Activated T-helper 9 cell treated with anti-CD3 and anti-CD28 coated beads, Interleukin-2, amount 50 U/mL, for 16 hours (primary cell): ENCODE results near the gene FANCE.

Experiments used
- DNase-seq: peaks from one replicate; pipeline ENCODE4 v3.0.0-alpha.2; 2020; ENCODE audit warnings: low read depth

The FANCE gene

DNA sequence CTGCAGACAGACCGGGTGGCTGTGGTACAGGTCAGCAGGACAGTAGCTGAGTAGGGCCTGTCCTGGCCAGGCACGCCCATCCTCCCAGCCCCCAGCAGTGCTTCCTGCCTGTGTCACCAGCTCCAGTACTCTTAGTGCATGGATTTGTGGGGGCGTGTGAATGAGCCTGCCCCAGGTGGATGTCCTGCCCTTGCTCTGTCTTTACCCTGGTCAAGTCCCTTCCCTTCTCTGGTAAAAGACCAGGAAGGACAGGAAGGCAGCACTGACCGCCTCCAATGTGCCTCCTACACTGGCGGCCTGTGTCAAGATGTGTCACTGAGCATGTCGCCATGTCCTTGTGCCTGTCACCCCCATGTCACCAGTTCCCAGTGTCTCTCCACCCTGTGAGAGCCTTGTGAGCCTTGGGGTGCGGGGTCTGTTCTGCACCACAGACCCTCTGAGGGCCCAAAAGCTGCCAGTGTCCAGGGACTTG lies 32.8 kb downstream of the FANCE start:
- no peak for DNase-seq

DNA sequence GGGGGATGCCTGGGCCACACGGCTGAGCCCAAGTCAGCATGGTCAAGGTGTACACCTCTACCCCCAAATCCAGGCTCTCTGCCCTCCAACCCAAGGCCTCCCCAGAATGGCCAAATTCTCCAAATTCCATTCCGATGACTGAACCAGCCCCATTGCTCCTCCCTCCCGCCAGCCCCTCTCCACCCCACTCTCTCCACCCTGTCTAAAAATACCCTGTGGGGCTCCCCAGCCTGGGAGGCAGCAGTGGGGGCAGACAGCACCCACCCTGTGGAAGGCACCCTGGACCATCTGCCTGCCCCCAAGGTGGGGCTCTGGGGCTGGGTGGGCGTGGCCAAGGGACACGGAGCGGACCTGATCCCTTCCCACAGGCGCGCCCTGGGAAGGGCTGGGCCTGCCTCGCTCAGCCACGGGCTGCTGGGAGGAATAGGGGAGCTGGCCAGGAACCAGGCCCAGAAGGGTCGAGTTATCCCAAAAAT lies 33.3 kb downstream of the FANCE start:
- DNase-seq: no peak

DNA sequence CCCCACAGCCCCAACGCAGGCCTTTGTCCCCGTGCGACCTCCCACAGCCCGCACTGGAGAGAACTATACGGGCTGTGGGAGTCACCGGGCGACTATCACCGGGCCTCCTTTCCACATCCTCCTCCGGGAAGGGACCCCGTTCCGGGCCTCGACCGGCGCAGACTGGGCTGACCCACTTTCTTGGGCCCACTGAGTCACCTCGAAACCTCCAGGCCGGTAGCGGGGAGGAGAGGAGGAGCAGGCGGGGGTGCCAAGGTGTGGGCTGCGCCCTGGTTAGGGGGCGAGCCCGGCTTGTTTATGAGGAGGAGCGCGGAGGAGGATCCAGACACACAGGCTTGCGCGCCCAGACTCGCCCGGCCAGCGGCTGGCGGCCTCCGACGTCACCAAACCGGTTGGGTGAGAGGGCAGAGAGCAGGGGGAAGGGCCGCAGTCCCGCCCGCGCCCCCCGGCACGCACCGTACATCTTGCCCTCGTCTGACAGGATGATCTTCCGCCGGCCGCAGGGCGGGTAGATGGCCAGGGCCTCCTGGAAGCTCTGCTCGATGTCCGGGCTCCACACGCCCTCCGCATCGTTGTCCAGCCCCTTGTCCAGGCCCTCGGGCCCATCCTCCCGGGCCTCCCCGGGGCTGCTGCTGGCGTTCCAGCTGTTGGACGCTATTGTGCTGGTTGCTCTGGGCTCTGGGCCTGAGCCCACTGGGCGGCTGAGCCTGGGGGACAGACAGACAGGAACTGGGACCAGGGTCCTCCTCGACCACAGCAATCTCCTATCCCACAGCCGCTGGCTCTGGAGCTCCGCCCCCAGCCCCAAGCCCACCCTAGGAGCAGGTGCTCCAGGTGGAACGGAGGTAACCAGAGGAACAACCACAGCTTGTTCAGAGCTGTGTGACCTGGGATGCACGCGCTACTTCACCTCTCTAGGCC lies 34.1 kb downstream of the FANCE start:
- no peak for DNase-seq

DNA sequence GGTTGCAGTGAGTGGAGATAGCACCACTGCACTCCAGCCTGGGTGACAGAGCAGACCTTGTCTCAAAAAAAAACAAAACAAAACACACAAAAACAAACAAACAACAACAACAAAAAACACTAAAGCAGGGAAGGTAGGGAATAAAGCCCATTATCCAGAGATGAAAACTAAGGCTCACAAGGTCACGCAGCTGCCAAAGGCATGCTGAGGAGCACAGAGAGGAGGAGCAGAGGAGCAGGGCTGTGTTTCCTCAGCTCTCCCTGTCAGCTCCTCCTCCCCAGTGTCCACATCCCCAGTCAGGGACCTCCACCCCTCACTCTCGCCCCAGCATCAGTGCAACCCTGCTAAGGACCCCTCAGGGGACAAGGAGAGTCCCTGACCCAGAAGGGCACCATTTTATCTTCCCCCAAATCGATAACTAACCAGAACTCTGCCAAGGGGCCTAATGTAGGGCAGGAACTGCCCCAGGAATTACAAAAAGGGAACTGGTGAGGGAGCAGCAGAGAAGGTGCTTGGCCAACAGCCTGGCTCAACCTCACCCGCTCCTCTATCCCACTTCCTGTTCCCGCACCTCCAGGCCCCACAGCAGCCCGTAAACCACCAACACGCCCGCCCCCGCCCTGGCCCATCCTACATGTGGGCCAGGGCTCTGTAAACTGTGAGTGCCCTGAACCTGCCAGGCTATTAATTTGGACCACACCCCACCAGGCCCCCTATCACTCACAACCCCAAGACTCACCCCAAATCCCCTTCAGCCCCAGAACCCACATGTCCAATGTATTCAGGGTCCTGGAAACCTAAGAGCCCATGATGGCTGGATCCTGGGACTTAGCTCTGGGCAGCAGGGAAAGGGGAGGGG lies 35.7 kb downstream of the FANCE start:
- DNase-seq: no peak

DNA sequence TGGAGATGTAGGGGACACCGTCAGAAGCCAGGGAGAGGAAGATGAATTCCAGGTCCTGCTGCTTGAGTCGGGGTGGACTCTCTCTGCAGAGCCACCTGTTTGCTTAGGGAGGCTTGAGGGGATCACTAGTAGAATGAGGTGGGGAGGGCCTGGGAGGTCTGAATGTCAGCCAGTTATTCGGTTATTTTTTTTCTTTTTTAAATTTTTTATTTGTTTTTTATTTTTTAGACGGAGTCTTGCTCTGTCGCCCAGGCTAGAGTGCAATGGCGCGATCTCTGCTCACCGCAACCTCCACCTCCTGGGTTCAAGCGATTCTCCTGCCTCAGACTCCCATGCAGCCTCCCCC lies 36.4 kb downstream of the FANCE start:
- DNase-seq: no peak

DNA sequence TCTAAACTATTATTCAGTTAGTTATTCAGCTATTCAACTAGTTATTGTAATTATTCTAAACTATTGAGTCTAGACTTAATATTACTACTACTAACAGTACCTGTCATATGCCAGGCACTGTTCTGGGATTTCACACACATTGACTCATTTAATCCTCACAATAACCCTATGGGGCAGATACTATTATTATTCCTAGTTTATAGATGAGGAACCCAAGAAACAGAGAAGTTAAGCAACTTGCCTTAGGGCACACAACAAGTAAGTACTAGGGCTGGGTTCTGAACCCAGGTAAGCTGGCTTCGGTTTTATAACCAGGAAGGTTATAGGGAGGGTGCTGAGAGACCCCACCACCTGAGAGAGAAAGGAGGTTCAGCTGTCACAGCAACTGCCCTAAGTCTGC lies 36.9 kb downstream of the FANCE start:
- DNase-seq: no peak

DNA sequence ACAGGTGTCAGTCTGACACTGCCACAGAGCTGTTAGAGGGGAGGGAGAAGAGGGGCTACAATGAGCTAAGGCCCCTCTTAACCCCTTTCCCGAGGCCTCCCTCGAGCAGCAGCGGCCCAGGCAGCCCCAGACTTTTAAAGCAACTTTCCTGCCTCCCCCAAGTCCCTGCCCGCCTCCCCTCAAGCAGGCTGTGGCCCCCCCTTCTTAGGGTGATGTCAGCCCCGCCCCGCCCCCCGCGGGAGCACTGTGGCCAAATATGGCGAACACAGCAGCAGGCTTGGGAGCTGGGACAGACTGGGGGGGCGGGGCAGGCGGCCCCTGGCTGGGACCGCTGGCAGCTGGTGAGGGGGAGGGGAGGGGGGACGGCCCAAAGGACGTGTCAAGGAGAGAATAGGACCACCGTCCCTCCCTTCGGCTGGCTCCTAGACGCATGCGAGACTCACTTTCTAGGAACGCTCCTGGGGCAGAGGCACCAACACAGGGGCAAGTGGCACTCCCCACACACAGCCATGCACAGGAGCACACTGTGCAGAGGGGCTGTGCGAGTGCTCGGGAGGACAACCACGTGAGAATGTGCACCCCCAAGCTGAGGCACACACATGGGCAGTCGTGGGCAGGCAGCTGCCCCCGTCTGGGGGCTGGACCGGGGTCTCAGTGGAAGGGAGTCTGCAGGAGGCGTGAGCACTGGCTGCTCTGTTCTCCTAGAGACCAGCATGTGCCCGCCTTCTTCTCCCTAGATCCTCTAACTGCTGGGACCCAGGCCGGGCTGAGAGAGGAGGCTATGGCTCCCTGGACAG lies 38.1 kb downstream of the FANCE start:
- DNase-seq: no peak

DNA sequence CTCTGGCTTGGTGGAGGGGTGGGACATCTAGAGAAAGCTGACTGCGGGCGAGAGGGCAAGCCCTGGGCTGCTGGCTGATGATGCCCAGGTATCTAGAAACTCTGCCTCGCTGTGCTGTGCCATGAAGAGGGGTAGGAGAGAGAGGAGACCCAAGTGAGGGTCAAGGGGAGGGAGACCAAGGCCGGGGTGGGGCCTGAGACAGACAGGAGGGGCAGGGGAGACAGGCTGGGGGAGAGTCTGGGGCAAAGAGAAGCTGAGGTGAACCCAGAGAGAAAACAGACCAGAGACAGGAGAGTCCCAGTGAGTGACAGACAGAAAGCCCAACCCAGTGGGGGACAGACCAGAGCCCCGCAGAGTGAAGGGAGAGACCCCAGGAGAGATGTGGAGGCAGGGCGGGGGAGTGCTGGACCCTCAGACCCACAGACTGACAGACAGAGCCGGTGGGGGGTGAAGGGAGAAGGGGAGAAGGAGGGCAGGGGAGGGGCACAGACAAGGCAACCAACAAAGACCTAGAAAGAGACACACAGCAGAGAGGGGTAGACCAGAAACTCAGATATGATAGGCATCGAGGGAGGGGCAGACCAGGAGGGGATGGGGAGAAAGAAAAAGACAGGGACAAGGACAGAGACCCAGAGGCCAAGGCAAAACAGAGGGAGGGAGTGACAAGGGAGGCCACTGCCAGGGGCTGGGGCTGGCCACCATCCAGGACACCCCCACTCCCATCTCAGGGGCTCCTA lies 38.9 kb downstream of the FANCE start:
- DNase-seq: no peak

DNA sequence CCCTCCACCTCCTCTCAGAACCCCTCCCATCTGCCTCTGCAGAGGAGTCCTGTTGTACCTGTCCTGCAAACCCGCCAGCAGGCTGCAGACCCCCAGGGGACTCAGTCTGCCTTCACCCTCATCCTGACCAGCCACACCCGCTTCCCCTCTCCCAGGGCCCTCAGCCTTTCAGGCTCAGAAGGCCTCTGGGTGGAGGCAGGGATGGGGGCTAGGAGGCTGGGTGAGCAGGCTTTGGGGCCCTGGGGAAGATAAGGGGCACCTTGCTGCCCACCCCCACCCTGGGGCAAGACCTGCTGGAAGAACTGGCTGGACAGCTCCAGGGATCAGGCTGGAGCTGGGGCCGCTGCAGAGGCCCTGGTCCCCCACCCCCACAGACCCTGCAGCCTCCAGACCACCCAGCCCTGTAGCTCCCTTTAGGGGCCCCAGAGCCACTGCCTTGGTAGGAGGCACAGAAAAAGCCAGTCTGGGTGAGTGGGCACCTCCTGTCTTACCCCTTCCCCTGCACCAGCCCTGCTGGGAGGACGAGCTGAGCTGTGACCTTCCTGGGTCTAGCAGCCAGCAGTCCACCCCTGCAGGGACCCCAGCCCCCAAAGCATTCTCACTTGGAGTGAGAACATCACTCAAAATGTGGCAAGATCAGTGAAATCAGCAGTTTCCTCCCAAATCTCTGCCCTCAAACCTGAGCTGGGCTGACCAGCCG lies 39.6 kb downstream of the FANCE start:
- DNase-seq: no peak

DNA sequence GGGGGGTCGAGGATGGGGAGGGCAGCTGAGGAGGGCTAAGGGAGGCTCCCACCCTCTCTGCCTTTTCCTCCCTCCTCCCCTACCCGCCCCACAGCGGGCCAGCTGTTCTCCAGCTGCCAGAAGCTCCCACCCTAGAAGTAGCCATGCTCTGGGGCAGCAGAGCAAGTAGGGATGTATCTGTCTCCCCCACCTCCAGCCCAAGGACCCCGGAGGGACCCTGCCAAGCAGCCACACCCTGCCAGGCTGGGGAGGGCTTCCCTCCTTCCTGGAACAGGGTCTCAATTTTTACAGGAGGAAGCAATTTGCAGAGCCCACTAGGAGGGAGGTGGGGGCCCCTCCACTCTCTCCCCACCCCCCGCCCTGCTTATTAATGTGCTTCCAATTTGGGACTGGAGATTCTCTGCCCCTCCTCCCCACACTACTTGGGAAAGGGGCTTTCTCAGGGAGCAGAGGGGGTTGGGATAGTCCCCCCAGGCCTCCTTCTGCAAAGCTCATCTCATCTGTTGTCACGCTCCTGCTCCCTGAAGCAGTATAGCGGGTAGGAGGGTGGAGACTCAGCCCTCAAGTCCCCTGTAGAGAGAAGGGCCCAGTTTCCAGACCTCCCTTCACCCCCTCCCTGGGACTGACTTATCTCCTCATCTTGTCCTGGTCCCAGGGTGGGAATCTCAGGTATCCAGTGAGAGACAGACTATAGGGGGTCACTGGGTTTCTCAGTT lies 40.3 kb downstream of the FANCE start:
- DNase-seq: no peak

DNA sequence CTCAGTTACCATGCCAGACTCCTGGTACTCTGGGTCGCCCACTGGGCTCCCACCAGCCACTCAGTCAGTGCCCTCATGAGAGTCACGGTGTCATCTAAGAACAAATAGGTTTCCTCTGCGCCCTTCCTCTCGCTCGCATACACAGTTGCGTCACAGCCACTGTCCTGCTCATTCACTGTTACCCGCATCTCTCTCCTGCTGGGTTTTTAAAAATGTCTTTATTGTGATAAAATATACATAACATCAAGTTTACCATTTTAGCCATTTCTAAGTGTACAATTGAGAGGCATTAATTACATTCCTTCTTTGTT lies 40.8 kb downstream of the FANCE start:
- DNase-seq: no peak

DNA sequence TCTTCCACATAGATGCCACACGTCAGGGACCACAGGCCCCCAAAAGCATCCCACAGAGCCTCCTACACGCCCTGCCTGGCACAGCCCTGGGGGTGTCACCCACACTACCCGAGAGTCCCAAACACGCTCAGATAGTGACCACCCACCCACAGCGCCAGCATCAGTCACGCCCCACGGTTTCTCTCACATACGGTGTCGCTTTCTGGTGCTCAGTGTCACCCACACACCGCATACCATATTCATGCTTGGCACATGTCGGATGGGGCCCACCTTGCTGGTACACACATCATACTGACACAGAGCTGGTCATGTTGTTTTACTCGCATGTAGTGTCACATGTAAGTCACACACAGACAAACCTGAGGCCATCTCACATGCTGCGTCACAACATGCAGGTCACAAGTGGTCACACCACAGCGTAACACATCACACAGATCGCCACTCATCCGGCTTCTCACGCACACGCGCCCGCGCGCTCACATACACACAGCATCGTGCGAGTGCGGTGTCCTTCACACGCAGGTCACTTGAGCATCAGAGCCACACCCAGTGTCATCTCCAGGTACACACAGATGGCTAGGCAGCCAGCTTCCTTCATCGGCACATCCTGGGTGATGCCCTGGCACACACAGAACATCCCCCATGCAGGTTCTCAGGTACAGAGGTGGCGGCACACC lies 41.3 kb downstream of the FANCE start:
- DNase-seq: no peak

DNA sequence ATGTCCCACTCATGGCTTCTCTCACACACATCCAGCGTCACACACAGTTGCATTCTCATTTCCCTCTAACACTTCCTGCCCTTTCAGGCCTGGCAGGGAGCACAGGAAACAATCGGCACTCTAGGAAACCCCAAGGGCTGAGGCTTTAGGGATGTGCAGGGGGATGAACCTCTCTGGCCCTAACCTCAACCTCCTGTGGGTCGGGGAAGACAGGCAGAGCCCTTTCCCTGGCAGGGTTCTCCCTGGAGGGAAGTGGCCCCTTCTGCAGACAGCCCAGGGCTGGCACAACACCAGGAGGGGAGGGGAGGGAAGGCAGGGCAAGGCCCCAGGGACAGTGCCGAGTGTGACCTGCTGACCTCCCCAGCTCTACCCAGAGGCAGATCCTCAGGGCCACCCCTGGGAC lies 42.0 kb downstream of the FANCE start:
- no peak for DNase-seq

DNA sequence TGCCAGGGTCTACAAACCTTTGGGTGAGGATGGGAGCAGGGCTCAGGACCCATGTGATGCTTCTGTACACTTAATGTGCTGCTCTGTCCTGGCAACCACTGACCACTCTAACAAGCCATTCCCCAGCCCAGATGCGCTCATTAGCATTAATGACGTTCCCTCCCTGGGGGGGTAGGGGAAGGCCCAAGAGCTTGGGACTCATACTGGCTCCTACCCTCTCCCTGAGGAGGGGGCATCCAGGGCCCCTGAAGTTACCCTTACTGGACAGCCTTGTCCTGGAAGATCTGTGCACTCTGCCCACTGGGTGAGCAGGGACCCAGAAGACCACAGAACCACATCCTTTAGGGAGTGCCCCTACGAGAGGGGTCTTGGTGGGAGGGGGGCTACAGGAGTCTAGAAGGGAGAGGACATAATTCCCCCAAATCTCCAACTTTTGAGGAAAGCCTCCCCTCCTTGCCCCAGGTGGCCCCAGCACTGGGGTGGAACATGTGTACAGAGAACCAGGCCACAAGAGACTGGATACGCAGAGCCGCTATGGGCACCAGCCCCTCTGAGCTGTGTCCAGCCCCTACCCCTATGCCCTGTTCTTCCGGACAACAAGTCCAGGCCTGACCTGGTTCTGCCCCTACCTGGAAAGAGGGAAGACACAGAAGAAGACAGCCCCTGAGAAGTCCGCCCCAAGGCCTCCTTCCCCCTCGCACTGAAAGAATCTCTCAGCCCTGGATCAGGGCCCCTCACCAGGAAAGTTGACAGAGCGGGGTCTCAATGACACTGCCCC lies 43.3 kb downstream of the FANCE start:
- DNase-seq: no peak

DNA sequence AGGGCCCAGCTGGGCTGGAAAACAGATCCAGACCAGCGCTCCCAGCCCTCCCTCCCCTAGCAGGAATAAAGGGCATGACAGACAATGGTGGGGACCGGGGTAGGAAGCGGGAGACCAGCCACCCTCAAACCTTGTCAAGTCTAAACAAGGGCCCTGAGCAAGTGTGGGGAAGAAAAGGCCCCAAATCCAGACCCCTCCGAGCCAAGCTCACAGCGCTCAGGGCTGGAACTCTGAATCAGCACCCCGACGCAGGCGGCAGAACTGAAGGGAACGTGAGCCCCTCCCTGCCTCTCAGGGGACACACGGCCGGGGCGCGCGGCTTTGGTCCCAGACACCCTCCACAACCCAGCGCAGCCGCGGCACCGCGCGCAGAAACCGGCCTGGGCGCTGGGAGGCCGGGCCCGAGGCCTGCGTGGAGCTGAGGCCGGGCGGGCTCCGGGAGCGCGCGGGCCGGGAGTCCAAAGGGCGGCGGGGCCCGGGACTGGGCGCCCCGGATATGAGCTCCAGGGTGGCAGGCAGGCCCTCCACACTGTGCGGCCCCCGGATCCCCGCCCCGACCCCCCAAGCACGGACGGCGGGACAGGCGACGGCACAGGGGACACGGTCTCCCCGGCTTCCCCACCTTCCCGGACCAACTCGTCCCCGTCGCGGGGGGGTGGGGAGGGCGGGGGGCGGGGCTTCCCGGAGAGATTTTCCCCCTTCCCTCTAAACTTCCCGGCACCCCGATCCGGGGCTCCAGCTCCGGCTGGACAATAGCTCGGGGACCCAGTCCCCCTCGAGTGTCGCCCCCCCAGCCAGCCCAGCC lies 44.1 kb downstream of the FANCE start:
- DNase-seq: no peak

DNA sequence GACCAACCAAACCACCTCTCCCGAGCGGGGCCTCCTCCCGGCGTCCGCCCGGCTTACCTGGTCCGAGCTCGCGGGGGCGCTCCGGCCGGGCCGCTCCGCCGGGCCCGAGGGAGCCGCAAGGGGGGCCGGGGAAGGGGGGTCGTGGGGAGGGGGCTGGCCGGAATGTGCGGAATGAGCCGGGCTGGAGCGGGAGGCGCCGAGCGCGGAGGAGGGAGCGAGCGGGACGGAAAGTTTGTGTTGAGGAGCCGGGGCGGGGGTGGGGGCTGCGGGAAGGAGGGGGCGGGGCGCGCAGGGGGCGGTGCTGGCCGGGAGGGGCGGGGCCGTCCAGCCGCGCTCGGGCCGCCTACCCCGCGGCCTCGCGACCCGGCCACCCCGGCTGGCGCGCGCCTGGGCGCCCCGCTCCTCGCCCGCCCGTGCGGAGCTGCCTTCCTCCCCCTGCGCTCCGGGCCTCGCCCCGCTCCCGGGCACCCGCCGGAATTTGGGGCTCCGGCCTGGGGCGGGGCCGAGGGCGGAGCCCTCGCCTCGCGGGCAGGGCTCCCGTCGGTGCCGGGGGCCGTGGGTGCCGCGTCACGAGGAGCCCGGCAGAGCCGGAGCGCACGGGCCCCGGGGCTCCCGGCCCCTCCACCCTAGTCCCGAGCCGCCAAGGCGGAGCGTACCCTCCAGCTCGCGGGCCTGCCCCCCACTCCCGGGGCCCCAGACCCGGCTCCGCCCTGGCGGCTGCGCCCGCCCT lies 44.9 kb downstream of the FANCE start, which contains the start of gene TEAD3:
Gene TEAD3, minus strand, starts transcription at position 239 of the 730 bp plus-strand sequence.
- peak; percentile 41 for DNase-seq
